ENCODE results near the gene KIF26A. TPM values are rescaled to one million over a fixed set of nuclear protein-coding genes. Genes with fewer than 3 reads are reported as not detected.
A peak's percentile ranks its signal among the peaks of the same experiment; 100 is the strongest.

Gene KIF26A
- polyA plus RNA-seq, 1 of the 3 experiments (the other 2 are of a cell fraction), result 1.7 TPM

DNA sequence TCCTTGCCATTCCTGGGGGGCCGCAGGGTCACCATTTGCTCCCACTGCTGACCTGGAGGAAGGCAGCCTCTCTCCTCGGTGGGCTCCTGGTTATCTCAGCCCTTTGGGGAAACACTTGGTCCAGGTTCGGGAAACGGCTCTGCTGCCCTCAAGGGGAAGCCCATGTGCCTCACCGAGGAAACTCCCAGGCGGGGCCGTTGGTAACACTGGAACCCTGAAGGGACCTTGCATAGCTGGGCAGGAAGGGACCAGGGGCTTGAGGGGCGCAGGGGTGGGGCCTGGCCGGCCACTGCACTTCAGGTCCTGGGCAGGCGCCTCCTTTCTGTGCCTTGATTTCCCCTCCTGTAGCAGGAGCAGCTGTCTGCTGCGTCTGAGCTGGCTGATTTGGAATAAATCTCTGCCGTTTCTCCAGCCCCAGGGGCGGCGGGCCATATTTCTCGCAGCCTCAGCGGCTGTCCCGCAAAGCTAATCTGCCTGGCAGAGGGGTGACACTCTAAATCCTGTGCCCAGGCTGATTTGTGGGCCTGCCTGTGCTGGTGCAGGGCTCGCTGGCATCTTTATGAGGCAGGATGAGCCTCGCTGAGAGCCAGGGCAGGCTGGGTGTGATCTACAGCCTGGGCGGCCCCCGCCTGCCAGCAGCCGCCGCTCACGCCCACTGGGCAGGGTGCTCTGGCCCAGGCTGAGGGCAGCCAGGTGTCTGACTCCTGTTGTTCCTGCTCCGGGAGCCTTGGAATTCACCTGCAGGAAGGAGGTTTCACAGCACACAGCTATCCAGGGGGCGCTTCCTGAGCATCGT is 49.7 kb downstream of the KIF26A start:
- DNase-seq, result no peak
- no peaks in the 10 kb centered on the region for H3F3A ChIP-seq (replicated peaks; ENCODE audit: insufficient read depth)
- H3K9me3 ChIP-seq, result no peaks in the 10 kb centered on the region
- H3K27me3 ChIP-seq (ENCODE audit: insufficient read depth), result no peaks in the 10 kb centered on the region
- H3K9ac ChIP-seq, result no peak overlapping the region
- H3K79me2 ChIP-seq (ENCODE audit: insufficient read depth), result no peaks in the 10 kb centered on the region
- H3K27ac ChIP-seq (ENCODE audit: low read depth in 2 of 2, low read length in 1 of 2), result peak overlapping the region in 1 of 2 experiments; percentile 25; a peak in 1 of 4 replicates
- peaks cover 0 to 37% of the 10 kb centered on the region in 2 experiments; a peak in 1 of 4 replicates for H3K4me1 ChIP-seq (ENCODE audit: control insufficient read depth in 1 of 2, insufficient read depth in 2 of 2, low read depth in 1 of 2, low read length in 1 of 2)
- H2AFZ ChIP-seq (ENCODE audit: low read depth), result no peak overlapping the region
- ChIA-PET POLR2A (no interaction called here), CTCF (interaction anchor here (0.8 to 2.2 kb wide), 9 partner anchors 11 to 376 kb away, joined by 3 to 8 read pairs (median 4); no protein-coding TSS in a partner anchor)
- H3K9me2 ChIP-seq, result no peaks in the 10 kb centered on the region
- no peak overlapping the region for H3K4me3 ChIP-seq (ENCODE audit: low read depth in 2 of 2, low read length in 1 of 2)
- no peak for TF ChIP-seq RXRA (IDR thresholded peaks at IDR 0.05; ENCODE audit: borderline replicate concordance, low read depth)
- no peak for TF ChIP-seq EP300 (IDR thresholded peaks at IDR 0.05; ENCODE audit: borderline replicate concordance in 1 of 2, low read depth in 1 of 2, low read length in 1 of 2)
- no peak for TF ChIP-seq POLR2AphosphoS5 (IDR thresholded peaks at IDR 0.05; ENCODE audit: low read depth, low read length)
- no peak for TF ChIP-seq TCF12 (IDR thresholded peaks at IDR 0.05)
- TF ChIP-seq, protein P1, sequence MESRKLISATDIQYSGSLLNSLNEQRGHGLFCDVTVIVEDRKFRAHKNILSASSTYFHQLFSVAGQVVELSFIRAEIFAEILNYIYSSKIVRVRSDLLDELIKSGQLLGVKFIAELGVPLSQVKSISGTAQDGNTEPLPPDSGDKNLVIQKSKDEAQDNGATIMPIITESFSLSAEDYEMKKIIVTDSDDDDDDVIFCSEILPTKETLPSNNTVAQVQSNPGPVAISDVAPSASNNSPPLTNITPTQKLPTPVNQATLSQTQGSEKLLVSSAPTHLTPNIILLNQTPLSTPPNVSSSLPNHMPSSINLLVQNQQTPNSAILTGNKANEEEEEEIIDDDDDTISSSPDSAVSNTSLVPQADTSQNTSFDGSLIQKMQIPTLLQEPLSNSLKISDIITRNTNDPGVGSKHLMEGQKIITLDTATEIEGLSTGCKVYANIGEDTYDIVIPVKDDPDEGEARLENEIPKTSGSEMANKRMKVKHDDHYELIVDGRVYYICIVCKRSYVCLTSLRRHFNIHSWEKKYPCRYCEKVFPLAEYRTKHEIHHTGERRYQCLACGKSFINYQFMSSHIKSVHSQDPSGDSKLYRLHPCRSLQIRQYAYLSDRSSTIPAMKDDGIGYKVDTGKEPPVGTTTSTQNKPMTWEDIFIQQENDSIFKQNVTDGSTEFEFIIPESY (IDR thresholded peaks at IDR 0.05; ENCODE audit: borderline replicate concordance, low read depth), result no peak
- no peak for TF ChIP-seq NFIC (IDR thresholded peaks at IDR 0.05; ENCODE audit: borderline replicate concordance)
- TF ChIP-seq SIN3A (IDR thresholded peaks at IDR 0.05; ENCODE audit: borderline replicate concordance, low read depth, low read length), result no peak
- no peak for TF ChIP-seq RFX5 (IDR thresholded peaks at IDR 0.05; ENCODE audit: low read length)
- TF ChIP-seq RAD21 (IDR thresholded peaks at IDR 0.05; ENCODE audit: low read length), result no peak
- no peak for TF ChIP-seq NRF1 (IDR thresholded peaks at IDR 0.05; ENCODE audit: low read depth, low read length)
- TF ChIP-seq TEAD4 (IDR thresholded peaks at IDR 0.05; ENCODE audit: borderline replicate concordance, insufficient read depth), result no peak
- TF ChIP-seq GATA2 (CRISPR knock-in tag; IDR thresholded peaks at IDR 0.05), result no peak
- no peak for TF ChIP-seq MXI1 (IDR thresholded peaks at IDR 0.05; ENCODE audit: low read depth, low read length)
- no peak for TF ChIP-seq RCOR1 (IDR thresholded peaks at IDR 0.05; ENCODE audit: low read length)
- H4K20me1 ChIP-seq (ENCODE audit: insufficient read depth), result no peaks in the 10 kb centered on the region
- 84% methylated on average over 7 of the region's 27 CpGs for WGBS (ENCODE audit: low lambda C conversion rate)
- H3K4me2 ChIP-seq, result no peak overlapping the region
- H3K36me3 ChIP-seq (replicated peaks in 1 of 2; ENCODE audit: control insufficient read depth in 1 of 2, insufficient read depth in 2 of 2, low read length in 1 of 2), result no peaks in the 10 kb centered on the region

DNA sequence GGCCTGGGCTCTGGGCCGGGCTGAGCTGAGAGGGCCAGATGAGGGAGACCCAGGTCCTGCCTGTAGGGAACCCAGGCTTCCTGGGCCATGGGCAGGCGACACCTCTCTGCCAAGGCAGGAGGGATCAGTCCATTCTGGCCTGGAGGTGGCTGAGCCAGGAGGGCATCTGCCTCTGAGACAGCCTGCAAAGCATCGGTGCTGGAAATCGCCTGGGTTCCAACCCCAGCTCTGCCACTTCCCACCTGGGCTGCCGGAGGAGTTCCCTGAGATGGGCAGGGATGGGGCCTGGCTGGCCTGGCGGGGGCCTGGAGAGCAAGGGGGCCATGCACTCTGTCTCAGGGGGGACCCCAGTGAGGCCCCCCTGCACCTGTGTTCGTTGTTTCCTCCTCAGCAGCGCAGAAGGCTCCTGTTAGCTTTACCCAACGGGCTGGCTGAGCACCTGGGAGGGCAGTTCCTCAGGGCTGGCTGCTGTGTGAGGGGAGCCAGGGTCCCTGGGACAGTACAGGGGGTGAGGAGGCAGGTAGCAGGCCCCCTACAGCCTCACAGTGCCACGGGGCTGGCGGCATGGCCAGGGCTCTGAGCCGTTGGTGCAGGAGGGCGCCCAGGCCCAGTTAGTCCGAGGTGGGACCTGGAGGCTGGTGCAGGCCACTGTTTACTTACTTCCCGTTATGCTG is 50.5 kb downstream of the KIF26A start:
- no CpG with 5 or more reads among the region's 15 CpGs for WGBS (ENCODE audit: low lambda C conversion rate)
- no peak overlapping the region for H3K4me2 ChIP-seq

More for the DNA sequence above, 50.5 kb downstream of the KIF26A start:
- Histone ChIP-seq H3K4me1 (ENCODE audit: control insufficient read depth in 1 of 2, insufficient read depth in 2 of 2, low read depth in 1 of 2, low read length in 1 of 2) (peaks cover 0 to 35% of the 10 kb centered on the region in 2 experiments; a peak in 1 of 4 replicates), H3K9ac (no peak overlapping the region), H4K20me1 (ENCODE audit: insufficient read depth) (no peaks in the 10 kb centered on the region), H3K4me3 (ENCODE audit: low read depth in 2 of 2, low read length in 1 of 2) (no peak overlapping the region), H3K27ac (ENCODE audit: low read depth in 2 of 2, low read length in 1 of 2) (peak overlapping the region in 1 of 2 experiments; percentile 25; a peak in 1 of 4 replicates), H3K36me3 (replicated peaks in 1 of 2; ENCODE audit: control insufficient read depth in 1 of 2, insufficient read depth in 2 of 2, low read length in 1 of 2) (no peaks in the 10 kb centered on the region), H2AFZ (ENCODE audit: low read depth) (no peak overlapping the region), H3K79me2 (ENCODE audit: insufficient read depth) (no peaks in the 10 kb centered on the region), H3F3A (replicated peaks; ENCODE audit: insufficient read depth) (no peaks in the 10 kb centered on the region), H3K9me2 (no peaks in the 10 kb centered on the region), H3K9me3 (no peaks in the 10 kb centered on the region), H3K27me3 (ENCODE audit: insufficient read depth) (no peaks in the 10 kb centered on the region)
- POLR2A ChIA-PET, result no interaction called here
- CTCF ChIA-PET, result interaction anchor here (0.8 to 2.2 kb wide), 8 partner anchors 12 to 182 kb away, joined by 3 to 6 read pairs (median 4); no protein-coding TSS in a partner anchor
- no peak for DNase-seq
- no peak for TF ChIP-seq NRF1 (IDR thresholded peaks at IDR 0.05; ENCODE audit: low read depth, low read length)
- no peak for TF ChIP-seq POLR2AphosphoS5 (IDR thresholded peaks at IDR 0.05; ENCODE audit: low read depth, low read length)
- TF ChIP-seq EZH2phosphoT487 (IDR thresholded peaks at IDR 0.05; ENCODE audit: borderline replicate concordance, low read depth), result no peak
- TF ChIP-seq, protein P2, sequence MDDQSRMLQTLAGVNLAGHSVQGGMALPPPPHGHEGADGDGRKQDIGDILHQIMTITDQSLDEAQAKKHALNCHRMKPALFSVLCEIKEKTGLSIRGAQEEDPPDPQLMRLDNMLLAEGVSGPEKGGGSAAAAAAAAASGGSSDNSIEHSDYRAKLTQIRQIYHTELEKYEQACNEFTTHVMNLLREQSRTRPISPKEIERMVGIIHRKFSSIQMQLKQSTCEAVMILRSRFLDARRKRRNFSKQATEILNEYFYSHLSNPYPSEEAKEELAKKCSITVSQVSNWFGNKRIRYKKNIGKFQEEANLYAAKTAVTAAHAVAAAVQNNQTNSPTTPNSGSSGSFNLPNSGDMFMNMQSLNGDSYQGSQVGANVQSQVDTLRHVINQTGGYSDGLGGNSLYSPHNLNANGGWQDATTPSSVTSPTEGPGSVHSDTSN (IDR thresholded peaks at IDR 0.05), result no peak

Data from SK-N-SH (cell line).